HCT116 (cell line): ENCODE results near the gene DLST. TPM values are rescaled to one million over a fixed set of nuclear protein-coding genes. Genes with fewer than 3 reads are reported as not detected.

Experiments
- ATAC-seq: fragments of 200-7000 bp; cut with Tn5 transposase; 2 replicates; pipeline ENCODE4 v1.9.1; 2020; ENCODE audit warnings: mild to moderate bottlenecking, moderate library complexity
- BruUV-seq: library from RNA; stranded (reverse); fragments of 400-500 nt; replicated peaks from 2 replicates; lab custom pipeline; 2021; lab: Mats Ljungman, UMichigan
- CTCF ChIA-PET: fragments of 300-600 bp; sonication (Branson Sonifier 250); formaldehyde crosslinking; loops from one replicate; lab custom pipeline; 2021; ENCODE audit warnings: antibody characterized with exemption; lab: Charles Lee
- POLR2A ChIA-PET: fragments of 300-600, 350-600 bp; sonication (Branson Sonifier 250); formaldehyde crosslinking; loops from one replicate; lab custom pipeline; 2021; ENCODE audit warnings: antibody characterized with exemption; lab: Charles Lee
- RAD21 ChIA-PET, 2 experiments: fragments of 300-600 bp; sonication (Branson Sonifier 250); formaldehyde crosslinking; loops; one replicate each; lab custom pipeline; 2023; ENCODE audit warnings: low total read pairs in 2 of 2; ENCODE audit not compliant: uncharacterized antibody in 2 of 2, unreplicated experiment in 2 of 2, low non-redundant PET in 1 of 2; lab: Charles Lee
- DNase-seq: peaks from one replicate; pipeline ENCODE4 v3.0.0-alpha.2; 2010; ENCODE audit warnings: low read depth, low spot score
- H2AFZ ChIP-seq: fragments of 200-600 bp; shearing (Covaris generic), sonication (generic); 2 replicates; pipeline ENCODE4 v1.6.1; 2017; ENCODE audit warnings: low read depth, mixed run types, mixed read lengths, antibody characterized with exemption, low read length; ENCODE audit not compliant: poor library complexity, severe bottlenecking
- H3K27ac ChIP-seq: 2 replicates; pipeline ENCODE4 v1.5.1; 2012; ENCODE audit warnings: low read depth, low read length
- H3K27me3 ChIP-seq: fragments of 200-600 bp; sonication (generic); 2 replicates; pipeline ENCODE4 v1.6.1; 2016; ENCODE audit warnings: mixed run types, low read length, mixed read lengths; ENCODE audit not compliant: insufficient read depth
- H3K36me3 ChIP-seq, 2 experiments: fragments of 200-500 bp in 1 of 2; fragments of 200-600 bp in 1 of 2; sonication (Bioruptor generic) in 1 of 2; sonication (generic) in 1 of 2; 2 replicates each; pipeline versions ENCODE4 v1.5.1 to v1.6.1; 2014 to 2016; ENCODE audit warnings: low read length in 2 of 2, inconsistent platforms in 1 of 2, mixed read lengths in 1 of 2, mixed run types in 1 of 2; ENCODE audit not compliant: insufficient read depth in 2 of 2, control insufficient read depth in 1 of 2
- H3K4me1 ChIP-seq, 2 experiments: fragments of 200-600 bp in 1 of 2; sonication (generic) in 1 of 2; 2 replicates each; pipeline versions ENCODE4 v1.5.1 to v1.6.1; 2012 to 2017; ENCODE audit warnings: low read length in 2 of 2, inconsistent platforms in 1 of 2, mild to moderate bottlenecking in 1 of 2, mixed read lengths in 1 of 2, mixed run types in 1 of 2, moderate library complexity in 1 of 2; ENCODE audit not compliant: insufficient read depth in 2 of 2, control insufficient read depth in 1 of 2
- H3K4me2 ChIP-seq: fragments of 200-600 bp; sonication (generic); 2 replicates; pipeline ENCODE4 v1.6.1; 2017; ENCODE audit warnings: mixed run types, low read length, mixed read lengths
- H3K4me3 ChIP-seq, 2 experiments: fragments of 200-600 bp in 1 of 2; sonication (generic) in 1 of 2; replicated peaks in 1 of 2; 2 replicates each; pipeline ENCODE4 v1.5.1; 2011 to 2016; ENCODE audit warnings: low read length in 2 of 2, control low read depth in 1 of 2, low read depth in 1 of 2, mild to moderate bottlenecking in 1 of 2, mixed read lengths in 1 of 2, mixed run types in 1 of 2
- H3K79me2 ChIP-seq: fragments of 200-600 bp; sonication (generic); 2 replicates; pipeline ENCODE4 v1.6.1; 2017; ENCODE audit warnings: mild to moderate bottlenecking, mixed run types, low read length, moderate library complexity, mixed read lengths; ENCODE audit not compliant: insufficient read depth
- H3K9ac ChIP-seq: fragments of 200-600 bp; sonication (generic); 2 replicates; pipeline ENCODE4 v1.6.1; 2016; ENCODE audit warnings: low read length, mixed read lengths
- H3K9me2 ChIP-seq: fragments of 200-600 bp; sonication (generic), shearing (Covaris generic); 2 replicates; pipeline ENCODE4 v1.6.1; 2017; ENCODE audit warnings: mixed run types, mild to moderate bottlenecking, moderate library complexity; ENCODE audit not compliant: insufficient read depth
- H3K9me3 ChIP-seq, 2 experiments: fragments of 200-500 bp in 1 of 2; fragments of 200-600 bp in 1 of 2; sonication (Bioruptor generic) in 1 of 2; sonication (generic) in 1 of 2; 2 replicates each; pipeline ENCODE4 v1.6.1; 2014 to 2017; ENCODE audit warnings: low read length in 2 of 2, mixed read lengths in 2 of 2, inconsistent platforms in 1 of 2, low read depth in 1 of 2, mild to moderate bottlenecking in 1 of 2, mixed run types in 1 of 2, moderate library complexity in 1 of 2; ENCODE audit not compliant: control insufficient read depth in 1 of 2, insufficient read depth in 1 of 2
- H4K20me1 ChIP-seq: fragments of 200-600 bp; sonication (generic), shearing (Covaris generic); 2 replicates; pipeline ENCODE4 v1.6.1; 2017; ENCODE audit warnings: mixed run types, mild to moderate bottlenecking, moderate library complexity; ENCODE audit not compliant: insufficient read depth
- CBX3 ChIP-seq: IDR thresholded peaks from 2 replicates; pipeline ENCODE4 v1.6.1; 2012; ENCODE audit warnings: low read depth
- CEBPB ChIP-seq: IDR thresholded peaks from 2 replicates; pipeline ENCODE4 v1.6.1; 2012; ENCODE audit warnings: low read depth
- CTCF ChIP-seq, 3 experiments: fragments of 200-600 bp in 1 of 3; sonication (generic) in 1 of 3; IDR thresholded peaks in 2 of 3; conservative IDR thresholded peaks in 1 of 3; 2 replicates each; pipeline ENCODE4 v1.5.1; 2012 to 2017; ENCODE audit warnings: low read depth in 2 of 3, low read length in 2 of 3, antibody characterized with exemption in 1 of 3, borderline replicate concordance in 1 of 3, control low read depth in 1 of 3, mild to moderate bottlenecking in 1 of 3, mixed read lengths in 1 of 3, mixed run types in 1 of 3, moderate library complexity in 1 of 3; ENCODE audit not compliant: insufficient read depth in 1 of 3
- EGR1 ChIP-seq: IDR thresholded peaks from 2 replicates; pipeline ENCODE4 v1.6.1; 2012; ENCODE audit warnings: low read depth
- EZH2 ChIP-seq: fragments of 200-600 bp; sonication (generic); IDR thresholded peaks from 2 replicates; pipeline ENCODE4 v1.6.1; 2017; ENCODE audit warnings: antibody characterized with exemption, mixed run types
- JUND ChIP-seq: IDR thresholded peaks from 2 replicates; pipeline ENCODE4 v1.6.1; 2012
- POLR2A ChIP-seq: IDR thresholded peaks from 2 replicates; pipeline ENCODE4 v1.7.0; 2011; ENCODE audit warnings: borderline replicate concordance; ENCODE audit not compliant: insufficient read depth, insufficient read length; ENCODE audit errors: extremely low read depth
- POLR2AphosphoS5 ChIP-seq: IDR thresholded peaks from 2 replicates; pipeline ENCODE4 v1.6.1; 2011; ENCODE audit warnings: mild to moderate bottlenecking, low read depth, low read length, moderate library complexity
- SIN3A ChIP-seq: IDR thresholded peaks from 2 replicates; pipeline ENCODE4 v1.6.1; 2012; ENCODE audit warnings: low read depth
- SRF ChIP-seq: IDR thresholded peaks from 2 replicates; pipeline ENCODE4 v1.6.1; 2012; ENCODE audit warnings: low read depth
- TCF7L2 ChIP-seq: IDR thresholded peaks from 2 replicates; pipeline ENCODE4 v1.7.0; 2011; ENCODE audit warnings: borderline replicate concordance, inconsistent platforms; ENCODE audit not compliant: insufficient read depth, insufficient read length; ENCODE audit errors: extremely low read depth
- YY1 ChIP-seq: IDR thresholded peaks from 2 replicates; pipeline ENCODE4 v1.6.1; 2011; ENCODE audit warnings: low read length, low read depth, moderate library complexity, mild to moderate bottlenecking; ENCODE audit not compliant: insufficient replicate concordance; ENCODE audit errors: extremely low read depth
- ZFX ChIP-seq: fragments of 450-650 bp; IDR thresholded peaks from 2 replicates; pipeline ENCODE4 v1.6.1; 2017
- ZNF274 ChIP-seq: fragments of 200-500 bp; sonication (Bioruptor generic); IDR thresholded peaks from 2 replicates; pipeline ENCODE4 v1.6.1; 2014; ENCODE audit warnings: mild to moderate bottlenecking, low read depth, low read length, inconsistent platforms
- intact Hi-C: fragments of 100-400 bp; cut with micrococcal nuclease; formaldehyde crosslinking; loops from 2 replicates; pipeline ENCODE4 v1.10.0; 2022
- total RNA-seq: library from RNA; stranded (reverse); gene quantifications from one replicate; pipeline ENCODE4 v1.2.1, GENCODE V29; 2021; ENCODE audit not compliant: unreplicated experiment
- TF ChIP-seq, protein P1 (sequence below): IDR thresholded peaks from 2 replicates; pipeline ENCODE4 v1.6.1; 2012; ENCODE audit warnings: low read depth
- TF ChIP-seq, protein P2 (sequence below): IDR thresholded peaks from 2 replicates; pipeline ENCODE4 v1.6.1; 2011; ENCODE audit warnings: mild to moderate bottlenecking, low read length, moderate library complexity; ENCODE audit not compliant: insufficient replicate concordance; ENCODE audit errors: extremely low read depth
- TF ChIP-seq, protein P3 (sequence below): IDR thresholded peaks from 2 replicates; pipeline ENCODE4 v1.6.1; 2012

DLST gene
- total RNA-seq, 1 experiment from 2014 or later, result 101 TPM

DNA sequence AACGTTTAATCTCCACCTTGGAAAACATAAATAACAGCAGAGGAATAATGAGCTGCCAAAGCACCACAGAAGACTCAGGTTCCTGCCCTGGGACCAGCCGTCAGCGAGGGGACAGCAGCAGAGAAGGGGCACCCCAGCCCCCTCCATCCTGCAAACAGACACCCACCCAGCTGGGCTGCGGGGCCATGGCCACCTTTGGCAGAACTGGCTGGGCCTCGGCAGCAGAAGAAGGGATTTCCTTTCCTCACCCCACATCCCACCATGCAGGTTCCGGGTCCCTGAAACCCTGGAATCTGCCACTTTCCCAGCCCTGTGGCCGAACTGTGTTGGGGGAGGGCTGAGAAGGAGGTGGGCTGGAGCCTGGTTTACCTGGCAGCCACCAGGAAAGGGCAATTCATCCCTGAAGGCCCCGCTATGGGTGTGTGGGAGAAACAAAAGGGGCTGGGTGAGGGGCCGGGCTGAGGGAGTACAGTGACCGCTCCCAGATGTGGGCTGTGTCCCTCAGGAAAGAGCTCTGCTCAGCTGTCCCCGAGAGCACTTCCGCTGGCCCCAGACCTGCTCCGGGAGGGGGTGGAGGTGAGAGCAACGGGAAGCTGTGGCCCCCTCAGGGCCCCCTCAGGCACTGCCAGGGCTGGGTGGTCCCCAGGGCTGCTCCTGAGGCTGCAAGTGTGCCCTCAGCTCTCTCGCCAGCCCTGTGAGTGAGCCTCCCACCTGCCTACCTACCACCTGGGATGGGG, 69.9 kb downstream of the DLST start:
- intact Hi-C loops, result no loop called here
- H3K4me1 ChIP-seq, result peaks cover 4 to 25% of the 10 kb centered on the region in 2 experiments; a peak in 3 of 4 replicates
- ChIA-PET POLR2A (no interaction called here), RAD21 (no interaction called here), CTCF (no interaction called here)
- no peaks in the 10 kb centered on the region for H3K27me3 ChIP-seq
- DNase-seq (no peak), ATAC-seq (no peak)
- H4K20me1 ChIP-seq, result no peaks in the 10 kb centered on the region
- no TSS peak for BruUV-seq
- no peaks in the 10 kb centered on the region for H3K79me2 ChIP-seq
- H2AFZ ChIP-seq, result no peak overlapping the region
- no peaks in the 10 kb centered on the region for H3K9me3 ChIP-seq
- no peak overlapping the region for H3K4me2 ChIP-seq
- no peaks in the 10 kb centered on the region for H3K36me3 ChIP-seq
- no peak overlapping the region for H3K9ac ChIP-seq
- no peaks in the 10 kb centered on the region for H3K9me2 ChIP-seq
- TF ChIP-seq EZH2 (no peak), YY1 (no peak), TCF7L2 (no peak), EGR1 (no peak), CEBPB (no peak), ZNF274 (no peak), CBX3 (no peak), SIN3A (no peak), ZFX (no peak), JUND (no peak), POLR2A (no peak), CTCF (IDR thresholded peaks at IDR 0.05 in 2 of 3, conservative IDR thresholded peaks at IDR 0.05 in 1 of 3; ENCODE audit: borderline replicate concordance in 1 of 3, insufficient read depth in 1 of 3, low read depth in 2 of 3, low read length in 2 of 3) (no peak), POLR2AphosphoS5 (no peak), SRF (no peak)
- TF ChIP-seq, protein P1, sequence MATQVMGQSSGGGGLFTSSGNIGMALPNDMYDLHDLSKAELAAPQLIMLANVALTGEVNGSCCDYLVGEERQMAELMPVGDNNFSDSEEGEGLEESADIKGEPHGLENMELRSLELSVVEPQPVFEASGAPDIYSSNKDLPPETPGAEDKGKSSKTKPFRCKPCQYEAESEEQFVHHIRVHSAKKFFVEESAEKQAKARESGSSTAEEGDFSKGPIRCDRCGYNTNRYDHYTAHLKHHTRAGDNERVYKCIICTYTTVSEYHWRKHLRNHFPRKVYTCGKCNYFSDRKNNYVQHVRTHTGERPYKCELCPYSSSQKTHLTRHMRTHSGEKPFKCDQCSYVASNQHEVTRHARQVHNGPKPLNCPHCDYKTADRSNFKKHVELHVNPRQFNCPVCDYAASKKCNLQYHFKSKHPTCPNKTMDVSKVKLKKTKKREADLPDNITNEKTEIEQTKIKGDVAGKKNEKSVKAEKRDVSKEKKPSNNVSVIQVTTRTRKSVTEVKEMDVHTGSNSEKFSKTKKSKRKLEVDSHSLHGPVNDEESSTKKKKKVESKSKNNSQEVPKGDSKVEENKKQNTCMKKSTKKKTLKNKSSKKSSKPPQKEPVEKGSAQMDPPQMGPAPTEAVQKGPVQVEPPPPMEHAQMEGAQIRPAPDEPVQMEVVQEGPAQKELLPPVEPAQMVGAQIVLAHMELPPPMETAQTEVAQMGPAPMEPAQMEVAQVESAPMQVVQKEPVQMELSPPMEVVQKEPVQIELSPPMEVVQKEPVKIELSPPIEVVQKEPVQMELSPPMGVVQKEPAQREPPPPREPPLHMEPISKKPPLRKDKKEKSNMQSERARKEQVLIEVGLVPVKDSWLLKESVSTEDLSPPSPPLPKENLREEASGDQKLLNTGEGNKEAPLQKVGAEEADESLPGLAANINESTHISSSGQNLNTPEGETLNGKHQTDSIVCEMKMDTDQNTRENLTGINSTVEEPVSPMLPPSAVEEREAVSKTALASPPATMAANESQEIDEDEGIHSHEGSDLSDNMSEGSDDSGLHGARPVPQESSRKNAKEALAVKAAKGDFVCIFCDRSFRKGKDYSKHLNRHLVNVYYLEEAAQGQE, result no peak
- TF ChIP-seq, protein P2, sequence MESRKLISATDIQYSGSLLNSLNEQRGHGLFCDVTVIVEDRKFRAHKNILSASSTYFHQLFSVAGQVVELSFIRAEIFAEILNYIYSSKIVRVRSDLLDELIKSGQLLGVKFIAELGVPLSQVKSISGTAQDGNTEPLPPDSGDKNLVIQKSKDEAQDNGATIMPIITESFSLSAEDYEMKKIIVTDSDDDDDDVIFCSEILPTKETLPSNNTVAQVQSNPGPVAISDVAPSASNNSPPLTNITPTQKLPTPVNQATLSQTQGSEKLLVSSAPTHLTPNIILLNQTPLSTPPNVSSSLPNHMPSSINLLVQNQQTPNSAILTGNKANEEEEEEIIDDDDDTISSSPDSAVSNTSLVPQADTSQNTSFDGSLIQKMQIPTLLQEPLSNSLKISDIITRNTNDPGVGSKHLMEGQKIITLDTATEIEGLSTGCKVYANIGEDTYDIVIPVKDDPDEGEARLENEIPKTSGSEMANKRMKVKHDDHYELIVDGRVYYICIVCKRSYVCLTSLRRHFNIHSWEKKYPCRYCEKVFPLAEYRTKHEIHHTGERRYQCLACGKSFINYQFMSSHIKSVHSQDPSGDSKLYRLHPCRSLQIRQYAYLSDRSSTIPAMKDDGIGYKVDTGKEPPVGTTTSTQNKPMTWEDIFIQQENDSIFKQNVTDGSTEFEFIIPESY, result no peak
- TF ChIP-seq, protein P3, sequence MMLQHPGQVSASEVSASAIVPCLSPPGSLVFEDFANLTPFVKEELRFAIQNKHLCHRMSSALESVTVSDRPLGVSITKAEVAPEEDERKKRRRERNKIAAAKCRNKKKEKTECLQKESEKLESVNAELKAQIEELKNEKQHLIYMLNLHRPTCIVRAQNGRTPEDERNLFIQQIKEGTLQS, result no peak
- no peak overlapping the region for H3K27ac ChIP-seq
- no peak overlapping the region for H3K4me3 ChIP-seq
